Breast epithelium (tissue), 3 donors: Measurements from ENCODE around the gene NIPAL3.

ENCODE experiments used
- POLR2A ChIP-seq: fragments of 450-650 bp; IDR thresholded peaks from one replicate; pipeline ENCODE4 v1.6.1; 2016; ENCODE audit warnings: antibody characterized with exemption, mild to moderate bottlenecking, moderate library complexity
- POLR2AphosphoS5 ChIP-seq, 3 donors: sonication (generic); formaldehyde crosslinking; IDR thresholded peaks; one replicate each; pipeline ENCODE4 v1.6.1; 2017; ENCODE audit warnings: antibody characterized with exemption in 3 of 3
- TF ChIP-seq, protein P1 (sequence below), 3 donors: fragments of 450-650 bp; IDR thresholded peaks; one replicate each; pipeline ENCODE4 v1.5.1; 2016 to 2017; ENCODE audit warnings: antibody characterized with exemption in 3 of 3, mild to moderate bottlenecking in 3 of 3, moderate library complexity in 3 of 3

DNA sequence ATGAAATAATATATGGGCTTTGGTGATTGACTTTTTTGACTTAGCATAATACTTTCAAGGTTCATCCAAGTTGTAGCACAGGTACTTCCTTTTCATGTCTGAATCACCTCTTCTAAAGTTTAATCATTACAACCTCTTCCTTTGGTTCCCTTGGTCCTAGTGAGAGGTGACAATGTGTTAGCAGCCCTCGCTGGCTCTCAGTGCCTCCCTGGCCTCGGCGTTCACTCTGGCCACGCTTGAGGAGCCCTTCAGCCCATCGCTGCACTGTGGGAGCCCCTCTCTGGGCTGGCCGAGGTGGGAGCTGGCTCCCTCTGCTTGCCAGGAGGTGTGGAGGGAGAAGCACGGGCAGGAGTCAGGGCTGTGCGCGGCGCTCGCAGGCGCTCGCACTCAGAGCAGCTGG, 74.1 kb downstream of the NIPAL3 start:
- TF ChIP-seq POLR2AphosphoS5 (IDR thresholded peaks at IDR 0.05) (no peak), POLR2A (no peak)
- TF ChIP-seq, protein P1, sequence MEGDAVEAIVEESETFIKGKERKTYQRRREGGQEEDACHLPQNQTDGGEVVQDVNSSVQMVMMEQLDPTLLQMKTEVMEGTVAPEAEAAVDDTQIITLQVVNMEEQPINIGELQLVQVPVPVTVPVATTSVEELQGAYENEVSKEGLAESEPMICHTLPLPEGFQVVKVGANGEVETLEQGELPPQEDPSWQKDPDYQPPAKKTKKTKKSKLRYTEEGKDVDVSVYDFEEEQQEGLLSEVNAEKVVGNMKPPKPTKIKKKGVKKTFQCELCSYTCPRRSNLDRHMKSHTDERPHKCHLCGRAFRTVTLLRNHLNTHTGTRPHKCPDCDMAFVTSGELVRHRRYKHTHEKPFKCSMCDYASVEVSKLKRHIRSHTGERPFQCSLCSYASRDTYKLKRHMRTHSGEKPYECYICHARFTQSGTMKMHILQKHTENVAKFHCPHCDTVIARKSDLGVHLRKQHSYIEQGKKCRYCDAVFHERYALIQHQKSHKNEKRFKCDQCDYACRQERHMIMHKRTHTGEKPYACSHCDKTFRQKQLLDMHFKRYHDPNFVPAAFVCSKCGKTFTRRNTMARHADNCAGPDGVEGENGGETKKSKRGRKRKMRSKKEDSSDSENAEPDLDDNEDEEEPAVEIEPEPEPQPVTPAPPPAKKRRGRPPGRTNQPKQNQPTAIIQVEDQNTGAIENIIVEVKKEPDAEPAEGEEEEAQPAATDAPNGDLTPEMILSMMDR (IDR thresholded peaks at IDR 0.05): no peak
